Measurements from ENCODE around the gene PTGIS. TPM values are rescaled to one million over a fixed set of nuclear protein-coding genes. Genes with fewer than 3 reads are reported as not detected.

Gene PTGIS
- total RNA-seq, 2 donors from 2014 or later = 12.9 to 34.6 TPM

GRCh38 chr20:49455691-49456090 is 112.2 kb downstream of the PTGIS start:
- no peaks in the 10 kb centered on the region for H3K9me3 ChIP-seq
- 64% methylated on average over 6 of the region's 6 CpGs for WGBS

More at GRCh38 chr20:49455691-49456090, 112.2 kb downstream of the PTGIS start:
- TF ChIP-seq CTCF (IDR thresholded peaks at IDR 0.05) (no peak), POLR2AphosphoS5 (IDR thresholded peaks at IDR 0.05) (no peak), POLR2A (IDR thresholded peaks at IDR 0.05) (no peak)
- Histone ChIP-seq H3K4me3 (no peak overlapping the region), H3K4me1 (replicated peaks) (no peaks in the 10 kb centered on the region), H3K27ac (no peak overlapping the region), H3K36me3 (no peaks in the 10 kb centered on the region), H3K27me3 (replicated peaks; ENCODE audit: insufficient read depth) (no peaks in the 10 kb centered on the region)
- DNase-seq (ENCODE audit: low spot score) = no peak
- intact Hi-C loops (cut with DNase I) = no loop called here

Other genes starting within 250 kb of the PTGIS start
- 10 to 100 TPM in 1 of 2 donors, 1 to 10 TPM in 1; 2.8 to 16.1 TPM for gene KCNB1, start 85.5 kb downstream of the PTGIS start, total RNA-seq
- 10 to 100 TPM; 17.8 to 53.7 TPM for gene B4GALT5, start 145.7 kb upstream of the PTGIS start, total RNA-seq
- gene SLC9A8, start 244.7 kb upstream of the PTGIS start, total RNA-seq = 10 to 100 TPM; 13.5 to 26.4 TPM

Measured in prostate gland (tissue), 2 donors.